ENCODE measurements around the gene CACNB2.

Gene CACNB2

DNA sequence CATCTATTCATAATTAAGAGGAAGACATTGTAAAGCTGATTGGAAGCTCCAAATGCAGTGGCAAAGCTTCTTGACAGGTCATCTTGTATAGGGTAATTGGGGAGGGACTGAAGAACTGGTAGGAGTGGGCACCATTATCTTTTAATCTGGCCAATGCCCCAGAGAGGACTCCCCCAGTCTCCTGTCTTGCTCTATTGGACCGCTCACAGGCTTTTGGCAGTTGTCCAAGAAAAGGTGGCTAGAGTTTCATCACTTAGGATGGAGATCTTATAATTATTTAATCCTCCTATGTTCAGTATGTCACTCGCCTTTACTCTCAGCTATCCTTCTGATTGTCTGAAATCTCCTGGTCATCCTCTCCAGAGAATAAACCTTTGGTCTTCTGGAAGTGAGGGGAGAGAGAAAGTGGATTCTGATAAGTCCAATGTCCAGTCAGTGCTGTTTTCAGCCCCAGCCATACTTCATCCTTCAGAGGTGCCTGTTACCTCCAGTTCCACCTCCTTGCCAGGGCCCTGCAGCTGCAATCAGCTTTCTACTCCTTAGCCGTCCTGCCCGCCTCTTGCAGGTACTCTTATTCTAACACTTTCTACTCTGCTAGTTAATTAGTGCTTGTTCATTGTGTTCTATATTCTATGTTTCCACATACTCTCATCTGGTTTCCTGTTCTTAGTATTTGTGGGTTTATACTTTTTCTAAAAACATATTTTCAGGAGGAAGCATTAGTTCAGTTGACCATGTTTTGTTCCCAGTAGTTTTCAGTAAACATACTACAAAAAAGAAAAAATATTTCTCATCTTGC, 269.6 kb downstream of the CACNB2 start:
- no peak overlapping the region for H3K27ac ChIP-seq (replicated peaks)
- H3K4me3 ChIP-seq (replicated peaks; ENCODE audit: insufficient read depth, low read length) = no peak overlapping the region
- TF ChIP-seq SPI1 (IDR thresholded peaks at IDR 0.05; ENCODE audit: borderline replicate concordance, low read depth) (no peak), POLR2AphosphoS5 (IDR thresholded peaks at IDR 0.05; ENCODE audit: low read depth) (no peak)
- DNase-seq (ENCODE audit: low read depth in 1 of 2, low spot score in 1 of 2) = no peak
- H3K27me3 ChIP-seq (ENCODE audit: insufficient read depth, poor library complexity, severe bottlenecking) = no peaks in the 10 kb centered on the region

DNA sequence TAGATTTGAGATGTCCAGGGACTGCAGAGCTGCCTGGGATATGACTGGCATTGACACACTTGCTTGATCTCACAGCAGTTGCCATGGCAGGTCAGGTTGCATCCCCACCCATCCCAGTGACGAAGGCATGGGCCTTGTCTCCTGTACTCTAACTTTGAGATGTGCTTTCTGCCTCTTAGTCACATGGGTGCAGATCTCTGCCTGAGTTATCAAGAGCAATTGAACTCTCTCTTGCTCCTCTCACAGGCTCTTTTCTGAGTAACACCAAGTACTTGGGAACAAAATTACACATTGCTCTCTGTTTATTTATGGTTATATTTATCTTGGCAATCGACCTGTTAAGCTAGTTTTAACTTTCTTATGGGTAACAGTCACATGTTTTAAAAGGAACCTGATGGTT, 273.8 kb downstream of the CACNB2 start:
- no peaks in the 10 kb centered on the region for H3K27me3 ChIP-seq (ENCODE audit: insufficient read depth, poor library complexity, severe bottlenecking)
- no peak for TF ChIP-seq GABPA (IDR thresholded peaks at IDR 0.05; ENCODE audit: low read depth)
- TF ChIP-seq, protein P1, sequence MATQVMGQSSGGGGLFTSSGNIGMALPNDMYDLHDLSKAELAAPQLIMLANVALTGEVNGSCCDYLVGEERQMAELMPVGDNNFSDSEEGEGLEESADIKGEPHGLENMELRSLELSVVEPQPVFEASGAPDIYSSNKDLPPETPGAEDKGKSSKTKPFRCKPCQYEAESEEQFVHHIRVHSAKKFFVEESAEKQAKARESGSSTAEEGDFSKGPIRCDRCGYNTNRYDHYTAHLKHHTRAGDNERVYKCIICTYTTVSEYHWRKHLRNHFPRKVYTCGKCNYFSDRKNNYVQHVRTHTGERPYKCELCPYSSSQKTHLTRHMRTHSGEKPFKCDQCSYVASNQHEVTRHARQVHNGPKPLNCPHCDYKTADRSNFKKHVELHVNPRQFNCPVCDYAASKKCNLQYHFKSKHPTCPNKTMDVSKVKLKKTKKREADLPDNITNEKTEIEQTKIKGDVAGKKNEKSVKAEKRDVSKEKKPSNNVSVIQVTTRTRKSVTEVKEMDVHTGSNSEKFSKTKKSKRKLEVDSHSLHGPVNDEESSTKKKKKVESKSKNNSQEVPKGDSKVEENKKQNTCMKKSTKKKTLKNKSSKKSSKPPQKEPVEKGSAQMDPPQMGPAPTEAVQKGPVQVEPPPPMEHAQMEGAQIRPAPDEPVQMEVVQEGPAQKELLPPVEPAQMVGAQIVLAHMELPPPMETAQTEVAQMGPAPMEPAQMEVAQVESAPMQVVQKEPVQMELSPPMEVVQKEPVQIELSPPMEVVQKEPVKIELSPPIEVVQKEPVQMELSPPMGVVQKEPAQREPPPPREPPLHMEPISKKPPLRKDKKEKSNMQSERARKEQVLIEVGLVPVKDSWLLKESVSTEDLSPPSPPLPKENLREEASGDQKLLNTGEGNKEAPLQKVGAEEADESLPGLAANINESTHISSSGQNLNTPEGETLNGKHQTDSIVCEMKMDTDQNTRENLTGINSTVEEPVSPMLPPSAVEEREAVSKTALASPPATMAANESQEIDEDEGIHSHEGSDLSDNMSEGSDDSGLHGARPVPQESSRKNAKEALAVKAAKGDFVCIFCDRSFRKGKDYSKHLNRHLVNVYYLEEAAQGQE (IDR thresholded peaks at IDR 0.05; ENCODE audit: insufficient replicate concordance, low read depth) = no peak
- TF ChIP-seq POLR2AphosphoS5 (IDR thresholded peaks at IDR 0.05; ENCODE audit: low read depth) = no peak
- TF ChIP-seq, protein P2, sequence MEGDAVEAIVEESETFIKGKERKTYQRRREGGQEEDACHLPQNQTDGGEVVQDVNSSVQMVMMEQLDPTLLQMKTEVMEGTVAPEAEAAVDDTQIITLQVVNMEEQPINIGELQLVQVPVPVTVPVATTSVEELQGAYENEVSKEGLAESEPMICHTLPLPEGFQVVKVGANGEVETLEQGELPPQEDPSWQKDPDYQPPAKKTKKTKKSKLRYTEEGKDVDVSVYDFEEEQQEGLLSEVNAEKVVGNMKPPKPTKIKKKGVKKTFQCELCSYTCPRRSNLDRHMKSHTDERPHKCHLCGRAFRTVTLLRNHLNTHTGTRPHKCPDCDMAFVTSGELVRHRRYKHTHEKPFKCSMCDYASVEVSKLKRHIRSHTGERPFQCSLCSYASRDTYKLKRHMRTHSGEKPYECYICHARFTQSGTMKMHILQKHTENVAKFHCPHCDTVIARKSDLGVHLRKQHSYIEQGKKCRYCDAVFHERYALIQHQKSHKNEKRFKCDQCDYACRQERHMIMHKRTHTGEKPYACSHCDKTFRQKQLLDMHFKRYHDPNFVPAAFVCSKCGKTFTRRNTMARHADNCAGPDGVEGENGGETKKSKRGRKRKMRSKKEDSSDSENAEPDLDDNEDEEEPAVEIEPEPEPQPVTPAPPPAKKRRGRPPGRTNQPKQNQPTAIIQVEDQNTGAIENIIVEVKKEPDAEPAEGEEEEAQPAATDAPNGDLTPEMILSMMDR (IDR thresholded peaks at IDR 0.05; ENCODE audit: insufficient read depth, low read length) = no peak
- no peak for TF ChIP-seq SPI1 (IDR thresholded peaks at IDR 0.05; ENCODE audit: borderline replicate concordance, low read depth)
- DNase-seq (ENCODE audit: low read depth in 1 of 2, low spot score in 1 of 2) = no peak
- H3K27ac ChIP-seq (replicated peaks) = no peak overlapping the region
- H3K4me3 ChIP-seq (replicated peaks; ENCODE audit: insufficient read depth, low read length) = no peak overlapping the region

DNA sequence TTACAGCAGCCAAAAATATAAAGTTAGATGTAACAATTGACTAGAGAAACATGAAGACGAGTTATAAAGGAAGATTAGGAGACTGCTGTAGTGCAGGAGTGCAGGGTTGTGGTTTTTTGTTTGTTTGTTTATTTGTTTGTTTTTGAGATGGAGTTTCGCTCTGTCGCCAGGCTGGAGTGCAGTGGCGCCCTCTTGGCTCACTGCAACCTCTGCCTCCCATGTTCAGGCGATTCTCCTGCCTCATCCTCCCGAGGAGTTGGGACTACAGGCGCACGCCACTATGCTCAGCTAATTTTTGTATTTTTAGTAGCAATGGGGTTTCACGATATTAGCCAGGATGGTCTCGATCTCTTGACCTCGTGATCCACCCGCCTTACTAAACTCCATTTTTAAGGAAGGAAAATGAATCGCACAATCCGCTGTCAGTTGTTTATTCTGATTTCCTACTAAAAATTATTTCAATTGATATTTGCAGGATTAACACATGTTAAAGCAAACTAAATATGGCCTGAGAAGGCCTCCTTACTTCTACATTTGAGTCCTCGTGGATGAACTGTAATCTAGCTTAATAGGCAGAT, 277.8 kb downstream of the CACNB2 start:
- no peaks in the 10 kb centered on the region for H3K27me3 ChIP-seq (ENCODE audit: insufficient read depth, poor library complexity, severe bottlenecking)
- TF ChIP-seq SPI1 (IDR thresholded peaks at IDR 0.05; ENCODE audit: borderline replicate concordance, low read depth) (no peak), POLR2AphosphoS5 (IDR thresholded peaks at IDR 0.05; ENCODE audit: low read depth) (no peak), GABPA (IDR thresholded peaks at IDR 0.05; ENCODE audit: low read depth) (no peak)
- TF ChIP-seq, protein P2 (IDR thresholded peaks at IDR 0.05; ENCODE audit: insufficient read depth, low read length) = no peak
- TF ChIP-seq, protein P1 (IDR thresholded peaks at IDR 0.05; ENCODE audit: insufficient replicate concordance, low read depth) = no peak
- no peak for DNase-seq (ENCODE audit: low read depth in 1 of 2, low spot score in 1 of 2)
- no peak overlapping the region for H3K27ac ChIP-seq (replicated peaks)
- H3K4me3 ChIP-seq (replicated peaks; ENCODE audit: insufficient read depth, low read length) = no peak overlapping the region

DNA sequence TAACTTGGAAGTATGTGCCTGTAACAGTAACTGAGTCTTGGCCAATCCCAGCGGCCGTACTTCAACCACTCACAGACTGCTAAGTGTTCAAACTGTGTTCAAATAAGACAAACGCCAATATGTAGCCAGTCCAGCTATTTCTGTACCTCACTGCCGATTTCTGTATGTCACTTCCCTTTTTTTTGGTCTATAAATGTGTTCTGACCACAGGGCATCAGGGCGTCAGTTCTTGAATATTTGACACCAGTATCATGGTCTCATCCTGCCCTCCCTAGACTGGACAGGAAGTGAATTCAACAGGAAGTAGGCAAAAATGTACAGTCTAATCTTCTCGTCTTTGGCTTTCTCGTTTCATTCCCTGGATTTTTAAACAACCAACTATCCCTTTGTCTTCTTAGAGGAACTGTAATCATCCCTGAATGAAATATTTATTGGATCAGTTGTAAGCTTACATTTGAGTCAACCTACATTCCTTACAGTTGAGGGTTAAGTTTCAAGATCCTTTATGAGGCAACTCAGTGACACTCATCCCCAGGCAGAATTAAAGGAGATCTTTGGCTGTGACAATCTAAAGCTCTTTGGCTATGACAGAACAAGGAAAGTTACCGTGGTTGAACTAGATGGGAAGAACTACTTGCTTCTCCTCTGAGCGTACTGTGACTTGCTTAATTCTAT, 278.5 kb downstream of the CACNB2 start:
- peak; percentile 61; the same call in 1 of the 2 replicates for TF ChIP-seq SPI1 (IDR thresholded peaks at IDR 0.05; ENCODE audit: borderline replicate concordance, low read depth)
- TF ChIP-seq GABPA (IDR thresholded peaks at IDR 0.05; ENCODE audit: low read depth) = no peak
- Histone ChIP-seq H3K27me3 (ENCODE audit: insufficient read depth, poor library complexity, severe bottlenecking) (no peaks in the 10 kb centered on the region), H3K27ac (replicated peaks) (no peak overlapping the region), H3K4me3 (replicated peaks; ENCODE audit: insufficient read depth, low read length) (no peak overlapping the region)
- DNase-seq (ENCODE audit: low read depth in 1 of 2, low spot score in 1 of 2) = peak in 1 of 2 experiments; percentile 2

Measured in HL-60 (cell line).